Measurements from ENCODE around the gene HSPB3.

HSPB3 gene

GRCh38 chr5:54480296-54480695 is 24.8 kb downstream of the HSPB3 start:
- no peak for TF ChIP-seq GATA3 (IDR thresholded peaks at IDR 0.05; ENCODE audit: low read depth, low read length)
- TF ChIP-seq GATA2 (IDR thresholded peaks at IDR 0.05; ENCODE audit: low read depth, low read length): no peak

- TF ChIP-seq GATA3 (IDR thresholded peaks at IDR 0.05; ENCODE audit: low read depth, low read length): no peak
- TF ChIP-seq GATA2 (IDR thresholded peaks at IDR 0.05; ENCODE audit: low read depth, low read length): no peak
Measured at GRCh38 chr5:54484219-54484894, 28.9 kb downstream of the HSPB3 start.

- TF ChIP-seq GATA2 (IDR thresholded peaks at IDR 0.05; ENCODE audit: low read depth, low read length) (no peak), GATA3 (IDR thresholded peaks at IDR 0.05; ENCODE audit: low read depth, low read length) (no peak)
Measured at GRCh38 chr5:54491326-54491725, 35.8 kb downstream of the HSPB3 start.

- TF ChIP-seq GATA2 (IDR thresholded peaks at IDR 0.05; ENCODE audit: low read depth, low read length) (no peak), GATA3 (IDR thresholded peaks at IDR 0.05; ENCODE audit: low read depth, low read length) (no peak)
Measured at GRCh38 chr5:54492178-54492577, 36.7 kb downstream of the HSPB3 start.

GRCh38 chr5:54495027-54495426 is 39.5 kb downstream of the HSPB3 start:
- no peak for TF ChIP-seq GATA2 (IDR thresholded peaks at IDR 0.05; ENCODE audit: low read depth, low read length)
- no peak for TF ChIP-seq GATA3 (IDR thresholded peaks at IDR 0.05; ENCODE audit: low read depth, low read length)
